ENCODE data around the gene SIGLEC11. TPM values are rescaled to one million over a fixed set of nuclear protein-coding genes. Genes with fewer than 3 reads are reported as not detected.
A peak's percentile ranks its signal among the peaks of the same experiment; 100 is the strongest.

Gene SIGLEC11
- total RNA-seq, 4 donors from 2014 or later: 1.2 to 3.2 TPM; not detected in 2

- intact Hi-C loops (cut with DNase I; ENCODE audit: low total_unique reads) (no loop called here), in situ Hi-C loops (cut with MboI; ENCODE audit: low pct_ligation_motif_present in 1 of 4, low pct_unique_long_range_greater_than_20kb in 1 of 4, low sequenced_read_pairs in 3 of 4) (no loop called here)
- Histone ChIP-seq H3K36me3 (peaks cover 0 to 68% (median 29%) of the 10 kb centered on the region in 4 donors), H3K27me3 (no peaks in the 10 kb centered on the region), H3K4me1 (no peaks in the 10 kb centered on the region), H3K4me3 (no peak overlapping the region), H3K27ac (no peak overlapping the region), H3K9me3 (no peaks in the 10 kb centered on the region)
- no peak for TF ChIP-seq POLR2AphosphoS5 (IDR thresholded peaks at IDR 0.05)
- no peak for TF ChIP-seq POLR2A (IDR thresholded peaks at IDR 0.05)
- TF ChIP-seq CTCF (IDR thresholded peaks at IDR 0.05): no peak
- TF ChIP-seq EP300 (IDR thresholded peaks at IDR 0.05; ENCODE audit: low read depth): no peak
- no peak for DNase-seq
- WGBS, 2 donors (ENCODE audit: low coverage in 1 of 2): 72% methylated on average over 5 of the region's 5 CpGs; no CpG with 5 or more reads in 1 of the 2 donors
Measured at GRCh38 chr19:49997709-49998108, 36.7 kb upstream of the SIGLEC11 start.

GRCh38 chr19:49988433-49988832 lies 27.5 kb upstream of the SIGLEC11 start:
- TF ChIP-seq CTCF (IDR thresholded peaks at IDR 0.05): no peak
- no peak for TF ChIP-seq POLR2A (IDR thresholded peaks at IDR 0.05)
- TF ChIP-seq EP300 (IDR thresholded peaks at IDR 0.05; ENCODE audit: low read depth): no peak
- no peak for TF ChIP-seq POLR2AphosphoS5 (IDR thresholded peaks at IDR 0.05)
- Histone ChIP-seq H3K27me3 (no peaks in the 10 kb centered on the region), H3K36me3 (peaks cover 0 to 36% (median 11%) of the 10 kb centered on the region in 4 donors), H3K27ac (no peak overlapping the region), H3K9me3 (no peaks in the 10 kb centered on the region), H3K4me1 (no peaks in the 10 kb centered on the region), H3K4me3 (no peak overlapping the region)
- in situ Hi-C loops (cut with MboI; ENCODE audit: low pct_ligation_motif_present in 1 of 4, low pct_unique_long_range_greater_than_20kb in 1 of 4, low sequenced_read_pairs in 3 of 4) (loop anchor here in 2 of 4 donors (10.0 kb wide), 1 partner anchor 54 kb away; no protein-coding TSS in a partner anchor), intact Hi-C loops (cut with DNase I; ENCODE audit: low total_unique reads) (no loop called here)
- WGBS, 2 donors (ENCODE audit: low coverage in 1 of 2): 80 to 93% methylated on average over 1 to 9 of the region's 9 CpGs
- DNase-seq: no peak

DNA sequence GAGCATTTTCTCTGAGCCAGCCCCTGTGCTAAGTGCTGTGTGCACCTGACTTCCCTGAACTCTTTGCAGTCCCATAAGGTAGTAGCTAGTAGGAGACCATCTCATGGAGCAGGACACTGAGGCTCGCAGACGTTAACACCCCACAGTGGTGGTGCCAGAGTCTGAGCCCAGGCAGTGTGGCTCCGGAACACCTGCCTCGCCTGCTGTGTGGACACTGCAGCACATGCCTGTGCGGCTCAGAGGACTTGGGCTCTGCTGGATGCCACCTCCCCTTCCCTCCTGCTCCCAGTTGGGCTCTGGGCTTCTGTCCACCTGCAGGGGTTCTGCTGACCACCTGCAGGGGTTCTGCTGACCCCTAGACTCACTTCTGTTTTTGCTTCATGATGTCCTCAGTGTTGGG lies 27.0 kb upstream of the SIGLEC11 start:
- WGBS, 2 donors (ENCODE audit: low coverage in 1 of 2): 98% methylated on average over 5 of the region's 5 CpGs; no CpG with 5 or more reads in 1 of the 2 donors
- H3K4me3 ChIP-seq: no peak overlapping the region
- no peak for DNase-seq
- no peaks in the 10 kb centered on the region for H3K4me1 ChIP-seq
- intact Hi-C loops (cut with DNase I; ENCODE audit: low total_unique reads) (no loop called here), in situ Hi-C loops (cut with MboI; ENCODE audit: low pct_ligation_motif_present in 1 of 4, low pct_unique_long_range_greater_than_20kb in 1 of 4, low sequenced_read_pairs in 3 of 4) (loop anchor here in 2 of 4 donors (10.0 kb wide), 1 partner anchor 53 kb away; no protein-coding TSS in a partner anchor)
- TF ChIP-seq POLR2A (IDR thresholded peaks at IDR 0.05): no peak
- no peak for TF ChIP-seq POLR2AphosphoS5 (IDR thresholded peaks at IDR 0.05)
- no peak for TF ChIP-seq EP300 (IDR thresholded peaks at IDR 0.05; ENCODE audit: low read depth)
- no peak for TF ChIP-seq CTCF (IDR thresholded peaks at IDR 0.05)
- H3K27ac ChIP-seq: no peak overlapping the region
- H3K9me3 ChIP-seq: no peaks in the 10 kb centered on the region
- peaks cover 0 to 35% (median 10%) of the 10 kb centered on the region in 4 donors for H3K36me3 ChIP-seq
- no peaks in the 10 kb centered on the region for H3K27me3 ChIP-seq

GRCh38 chr19:49987159-49987698 lies 26.3 kb upstream of the SIGLEC11 start:
- Histone ChIP-seq H3K9me3 (no peaks in the 10 kb centered on the region), H3K27me3 (no peaks in the 10 kb centered on the region), H3K27ac (no peak overlapping the region), H3K36me3 (peaks cover 0 to 27% (median 6%) of the 10 kb centered on the region in 4 donors), H3K4me1 (no peaks in the 10 kb centered on the region), H3K4me3 (no peak overlapping the region)
- intact Hi-C loops (cut with DNase I; ENCODE audit: low total_unique reads): no loop called here
- 17 to 70% methylated on average over 2 to 9 of the region's 9 CpGs for WGBS, 2 donors (ENCODE audit: low coverage in 1 of 2)
- DNase-seq: peak; percentile 86
- TF ChIP-seq POLR2AphosphoS5 (IDR thresholded peaks at IDR 0.05) (peak in 2 of 3 donors; percentile 30 to 33), EP300 (IDR thresholded peaks at IDR 0.05; ENCODE audit: low read depth) (no peak), CTCF (IDR thresholded peaks at IDR 0.05) (peak in 3 of 5 experiments; percentile 16 to 45 (median 37)), POLR2A (IDR thresholded peaks at IDR 0.05) (no peak)
- in situ Hi-C loops (cut with MboI; ENCODE audit: low pct_ligation_motif_present in 1 of 4, low pct_unique_long_range_greater_than_20kb in 1 of 4, low sequenced_read_pairs in 3 of 4): loop anchor here in 2 of 4 donors (10.0 kb wide), 1 partner anchor 52 kb away; no protein-coding TSS in a partner anchor
